Suppressor macrophage treated with lipopolysaccharide for 4 hours (primary cell): ENCODE data around the gene HS3ST4.
"Not testable (repeated sequence)": the region's sequence is repeated elsewhere in the genome, so short reads cannot be mapped to it uniquely, and the experiment has no call there.

Source experiments
- DNase-seq: peaks from one replicate; pipeline ENCODE4 v3.0.0-alpha.2; 2020

HS3ST4 gene

DNA sequence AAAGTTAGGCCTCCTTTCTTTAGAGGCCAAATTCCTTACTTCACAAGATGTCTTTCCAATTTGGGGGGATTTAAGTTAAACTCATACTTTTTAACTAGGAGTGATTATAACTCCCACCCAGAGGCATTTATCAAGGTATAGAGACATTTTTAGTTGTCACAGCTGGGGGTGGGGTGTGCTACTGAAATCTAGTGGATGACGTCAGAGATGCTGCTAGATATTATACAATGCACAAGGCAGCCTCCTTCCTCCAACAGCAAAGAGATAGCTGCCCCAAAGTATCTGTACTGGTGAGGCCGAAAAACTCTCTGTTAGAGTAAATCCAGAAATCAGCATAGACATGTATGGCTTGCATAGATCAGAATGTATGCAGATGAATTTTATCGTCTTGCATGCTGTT, 324.0 kb downstream of the HS3ST4 start:
- DNase-seq: no peak

GRCh38 chr16:26016989-26017388, 325.2 kb downstream of the HS3ST4 start:
- no peak for DNase-seq

DNA sequence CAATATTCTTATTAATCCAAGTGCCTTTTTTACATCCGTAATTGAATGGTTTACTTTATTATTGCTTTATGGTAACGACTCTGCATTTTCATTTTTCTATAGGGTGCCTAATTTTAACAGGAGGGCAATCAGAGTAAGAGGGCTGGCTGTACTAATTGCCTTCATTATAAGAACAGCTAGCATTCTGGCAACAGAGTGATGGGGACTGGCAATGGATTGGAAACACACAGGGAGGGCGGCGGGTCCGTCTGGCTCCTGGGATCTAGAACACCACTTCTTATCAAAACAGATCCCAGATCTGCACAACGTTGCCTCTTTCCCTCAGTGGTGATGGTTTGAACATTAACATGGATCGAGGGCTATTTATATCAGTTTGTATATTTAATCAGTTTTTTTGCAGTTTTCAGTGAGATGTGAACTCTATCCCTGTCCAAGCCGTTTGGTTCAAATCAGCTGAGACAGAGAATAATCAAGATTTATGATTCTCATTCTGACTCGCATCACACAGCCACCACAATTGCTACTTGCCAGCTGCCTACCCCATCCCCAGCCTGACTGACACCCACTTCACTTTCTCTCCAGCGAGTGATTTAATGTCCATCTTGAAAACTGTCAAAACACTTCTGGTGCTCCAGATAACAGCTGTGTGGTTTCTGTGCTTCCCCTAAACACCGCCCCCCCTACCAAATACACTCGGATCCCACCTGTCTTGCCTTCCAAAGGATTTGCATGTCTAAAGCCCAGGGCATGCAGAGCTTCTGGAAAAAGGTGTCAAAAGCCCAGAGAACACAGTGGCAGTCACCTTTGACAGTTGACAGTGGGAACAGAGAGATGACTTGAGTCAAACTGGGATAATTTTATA, 327.9 kb downstream of the HS3ST4 start:
- no peak for DNase-seq

DNA sequence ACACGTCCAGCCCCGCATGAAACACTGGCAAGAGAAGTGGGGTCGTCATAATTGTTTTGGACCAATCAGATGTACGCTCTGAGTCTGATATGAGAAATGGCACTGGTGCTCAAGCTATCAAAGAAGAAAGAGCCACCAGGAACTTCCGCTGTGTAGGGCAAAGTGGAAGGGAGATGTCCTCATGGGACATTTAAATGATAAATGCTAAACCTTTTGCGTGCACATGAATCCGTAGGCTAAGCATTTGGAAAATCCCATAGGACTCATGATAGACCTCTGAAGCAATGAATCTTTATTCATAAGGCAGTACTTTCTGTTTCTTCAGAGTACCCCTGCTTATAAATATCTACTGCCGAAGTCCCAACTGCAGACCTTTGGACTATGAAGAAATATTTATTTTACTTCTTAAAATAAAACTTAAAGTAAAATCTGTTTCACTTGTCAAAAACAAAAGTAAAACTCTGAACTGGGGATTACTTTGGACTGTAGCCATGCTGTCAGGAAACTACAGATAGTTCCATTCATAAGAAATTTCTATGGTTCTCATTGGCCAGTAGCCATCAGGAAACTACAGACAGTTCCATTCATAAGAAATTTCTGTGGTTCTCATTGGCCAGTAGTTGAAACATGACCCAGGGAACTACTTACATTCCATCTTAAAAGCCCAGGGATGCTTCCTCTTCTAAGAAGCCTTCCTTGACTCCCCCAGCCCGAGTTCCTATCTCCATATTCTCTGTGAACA, 335.1 kb downstream of the HS3ST4 start:
- DNase-seq: no peak

DNA sequence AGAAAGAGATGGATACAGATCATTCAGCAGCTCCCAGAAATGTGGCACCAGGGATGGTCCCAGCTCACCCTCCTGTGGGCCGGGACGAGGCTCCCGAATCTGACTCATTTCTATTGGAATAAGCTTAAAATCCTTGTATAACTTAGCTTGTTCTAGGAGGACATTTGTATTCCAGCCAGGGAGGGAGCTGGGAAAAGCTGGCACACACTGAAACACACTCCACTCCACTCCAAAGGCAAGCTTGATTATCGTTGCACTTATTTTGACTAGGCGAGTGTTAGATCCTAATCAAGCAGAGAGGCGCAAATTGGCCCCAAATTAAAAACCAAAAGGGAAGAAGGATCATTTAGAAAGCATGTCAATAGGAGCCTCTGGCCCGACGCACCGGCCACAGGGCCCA, 339.5 kb downstream of the HS3ST4 start:
- DNase-seq: no peak

DNA sequence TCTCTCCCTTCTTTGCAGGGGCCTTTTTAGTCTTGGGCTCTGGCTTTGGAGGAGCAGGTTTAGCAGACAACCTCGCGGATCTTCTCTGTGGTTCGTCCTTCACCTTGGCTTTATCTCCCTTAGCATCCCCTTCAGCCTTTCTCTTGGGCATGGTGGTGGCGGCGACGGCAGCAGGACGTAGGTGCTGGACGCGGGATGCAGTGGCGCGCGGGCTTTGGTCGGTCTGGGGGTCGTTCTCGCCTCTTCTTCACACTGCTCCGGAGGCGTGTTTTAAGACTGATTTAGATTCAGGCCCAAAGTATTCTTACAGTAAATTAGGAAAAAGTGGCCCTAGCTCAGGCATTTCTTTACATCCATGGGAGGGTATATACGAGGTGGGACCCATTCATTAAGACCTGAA, 340.9 kb downstream of the HS3ST4 start:
- DNase-seq: not testable (repeated sequence)

- no peak for DNase-seq
Measured at GRCh38 chr16:26041952-26042668, 350.4 kb downstream of the HS3ST4 start.

- no peak for DNase-seq
Measured at GRCh38 chr16:26050472-26050871, 358.7 kb downstream of the HS3ST4 start.

GRCh38 chr16:26051063-26051462, 359.3 kb downstream of the HS3ST4 start:
- DNase-seq: no peak

DNA sequence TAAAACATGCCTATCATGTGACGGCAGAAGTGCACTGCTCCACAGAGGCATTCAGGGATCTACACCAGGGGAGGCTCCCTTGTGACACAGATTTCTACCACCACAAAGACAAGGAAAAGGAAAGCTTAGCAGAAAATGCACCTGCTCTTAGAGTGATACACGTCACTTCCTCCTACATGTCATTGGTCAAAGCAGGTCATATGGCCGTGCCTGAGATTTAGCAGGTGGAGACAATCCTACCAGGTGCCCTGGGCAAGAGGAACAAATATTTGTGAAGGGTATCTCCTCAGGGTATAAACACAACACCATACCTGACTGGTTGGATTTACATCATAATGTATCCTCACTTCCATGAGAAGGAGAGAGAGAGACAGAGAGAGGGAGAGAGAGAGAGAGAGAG, 362.1 kb downstream of the HS3ST4 start:
- no peak for DNase-seq

- no peak for DNase-seq
Measured at GRCh38 chr16:26058326-26058725, 366.6 kb downstream of the HS3ST4 start.

DNA sequence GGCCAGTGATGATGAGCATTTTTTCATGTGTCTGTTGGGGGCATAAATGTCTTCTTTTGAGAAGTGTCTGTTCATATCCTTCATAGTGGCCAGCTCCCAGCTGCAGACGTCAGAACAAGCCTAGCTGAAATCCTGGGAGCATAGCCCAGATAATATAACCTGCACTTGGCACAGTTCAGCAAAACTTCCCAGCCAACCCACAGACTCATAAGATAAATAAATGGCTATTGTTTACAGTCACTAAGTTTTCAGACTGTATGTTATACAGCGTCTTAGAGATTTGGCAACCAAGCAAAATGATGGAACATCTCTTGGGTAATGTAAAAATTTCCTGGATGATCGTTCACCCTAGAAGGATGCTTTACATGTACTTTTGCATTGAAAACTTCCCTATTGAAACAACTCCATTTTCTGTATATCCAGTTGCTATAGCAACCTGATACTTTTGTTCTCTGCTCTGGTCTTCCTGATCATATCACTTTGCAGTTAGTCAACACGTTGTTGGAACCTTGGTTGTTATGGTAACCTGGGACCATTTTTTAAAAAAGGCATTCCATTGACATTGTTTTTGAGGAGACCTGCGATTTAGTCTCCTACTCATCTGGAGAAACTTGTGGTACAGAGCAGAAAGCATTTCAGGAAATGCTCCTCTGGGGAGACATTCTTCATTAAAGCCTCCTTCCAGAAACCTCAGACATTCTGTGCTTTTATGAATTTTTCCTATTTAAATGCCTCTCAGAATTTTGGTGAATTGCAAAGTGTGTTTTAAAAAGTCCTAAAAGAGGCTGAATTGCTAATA, 378.7 kb downstream of the HS3ST4 start:
- no peak for DNase-seq

DNA sequence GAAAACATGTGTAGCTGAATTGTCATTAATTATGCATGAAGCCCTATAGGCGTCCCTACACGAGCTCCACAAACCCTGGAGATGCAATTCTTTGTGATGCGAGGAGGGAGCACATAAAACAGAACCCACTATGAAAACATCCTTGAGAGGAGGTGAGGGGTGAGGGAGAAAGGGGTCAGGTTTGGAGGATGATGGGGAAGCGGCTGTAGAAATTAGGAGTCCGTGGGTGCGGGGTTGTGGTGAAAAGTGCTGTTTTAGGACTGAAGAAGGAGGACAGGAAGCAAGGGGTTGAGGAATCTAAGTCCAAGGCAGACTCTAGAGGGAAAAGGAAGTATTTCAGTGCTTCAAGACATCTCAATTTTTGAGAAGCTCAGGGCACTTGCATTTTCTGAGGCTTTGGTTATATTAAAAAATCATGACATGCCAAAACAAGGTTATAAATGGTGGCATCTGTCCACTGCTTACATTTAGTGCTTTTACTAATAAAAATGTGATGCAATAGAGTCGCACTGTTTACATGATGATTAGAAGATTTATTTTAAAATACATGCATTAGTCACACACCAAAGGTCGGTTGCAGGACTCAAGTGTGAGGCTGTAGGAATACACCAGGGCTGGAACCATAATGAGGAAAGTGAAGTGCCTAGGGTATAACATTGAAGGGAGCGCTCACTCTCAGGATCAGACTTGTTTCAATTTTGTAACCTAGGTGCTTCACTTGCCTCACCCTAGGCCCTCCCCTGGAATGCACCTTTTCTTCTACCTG, 379.5 kb downstream of the HS3ST4 start:
- DNase-seq: no peak

- no peak for DNase-seq
Measured at GRCh38 chr16:26078716-26079355, 387.1 kb downstream of the HS3ST4 start.

GRCh38 chr16:26087091-26087490, 395.3 kb downstream of the HS3ST4 start:
- DNase-seq: no peak

GRCh38 chr16:26091511-26091910, 399.8 kb downstream of the HS3ST4 start:
- DNase-seq: no peak

DNA sequence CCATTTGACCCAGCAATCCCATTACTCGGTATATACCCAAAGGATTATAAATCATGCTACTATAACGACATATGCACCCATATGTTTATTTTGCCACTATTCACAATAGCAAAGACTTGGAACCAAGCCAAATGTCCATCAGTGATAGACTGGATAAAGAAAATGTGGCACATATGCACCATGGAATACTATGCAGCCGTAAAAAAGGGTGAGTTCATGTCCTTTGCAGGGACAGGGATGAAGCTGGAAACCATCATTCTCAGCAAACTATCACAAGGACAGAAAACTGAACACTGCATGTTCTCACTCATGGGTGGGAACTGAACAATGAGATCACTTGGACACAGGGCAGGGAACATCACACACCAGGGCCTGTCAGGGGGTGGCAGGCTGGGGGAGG, 406.4 kb downstream of the HS3ST4 start:
- not testable (repeated sequence) for DNase-seq

GRCh38 chr16:26102369-26102768, 410.6 kb downstream of the HS3ST4 start:
- DNase-seq: no peak

- DNase-seq: no peak
Measured at GRCh38 chr16:26108836-26109505, 417.2 kb downstream of the HS3ST4 start.

GRCh38 chr16:26111900-26112299, 420.1 kb downstream of the HS3ST4 start:
- DNase-seq: no peak

- no peak for DNase-seq
Measured at GRCh38 chr16:26118575-26118974, 426.8 kb downstream of the HS3ST4 start.
